Body of pancreas (tissue), 4 donors: ENCODE data around the gene GREB1. TPM values are rescaled to one million over a fixed set of nuclear protein-coding genes. Genes with fewer than 3 reads are reported as not detected.

Experiments used
- ATAC-seq: fragments of 150-250 bp; one replicate; pipeline ENCODE4 v1.9.1; 2016
- DNase-seq, 4 donors: peaks; one replicate each; pipeline ENCODE4 v3.0.0-alpha.2; 2019
- H3K27ac ChIP-seq, 4 donors: fragments of 200-600 bp; sonication (generic); 1 replicate in 3 of 4; 2 replicates in 1 of 4; pipeline versions ENCODE4 v1.5.1 to v1.6.1; 2016 to 2019; ENCODE audit warnings: mild to moderate bottlenecking in 1 of 4, mixed read lengths in 1 of 4, moderate library complexity in 1 of 4
- H3K27me3 ChIP-seq, 2 donors: fragments of 200-600 bp; sonication (generic); one replicate each; pipeline ENCODE4 v1.6.0; 2016; ENCODE audit warnings: mild to moderate bottlenecking in 1 of 2
- H3K36me3 ChIP-seq, 2 donors: fragments of 200-600 bp; sonication (generic); replicated peaks in 1 of 2; 2 replicates each; pipeline ENCODE4 v1.5.1; 2016; ENCODE audit warnings: low read depth in 2 of 2; ENCODE audit not compliant: insufficient read depth in 1 of 2
- H3K4me1 ChIP-seq: fragments of 200-600 bp; sonication (generic); one replicate; pipeline ENCODE4 v1.6.0; 2016
- H3K4me3 ChIP-seq, 2 donors: fragments of 200-600 bp; sonication (generic); 1 replicate in 1 of 2; 2 replicates in 1 of 2; pipeline ENCODE4 v1.5.1; 2016 to 2019
- H3K9me3 ChIP-seq, 3 donors: fragments of 200-600 bp; sonication (generic); 1 replicate in 2 of 3; 2 replicates in 1 of 3; pipeline ENCODE4 v1.5.1; 2016
- CTCF ChIP-seq, 7 experiments: fragments of 450-650 bp in 4 of 7; fragments of 200-600 bp in 3 of 7; sonication (generic) in 3 of 7; IDR thresholded peaks; one replicate each; pipeline ENCODE4 v1.5.1; 2016 to 2019; ENCODE audit warnings: antibody characterized with exemption in 7 of 7
- POLR2A ChIP-seq, 3 donors: fragments of 450-650 bp; IDR thresholded peaks; one replicate each; pipeline ENCODE4 v1.6.1; 2016; ENCODE audit warnings: antibody characterized with exemption in 3 of 3, mild to moderate bottlenecking in 2 of 3
- WGBS, 2 donors: methylation state at CpG; one replicate each; pipeline ENCODE4 v1.1.5; 2017; 5-methylcytosine and 5-hydroxymethylcytosine counted together
- intact Hi-C: fragments of 100-400 bp; cut with DNase I; formaldehyde crosslinking; loops from one replicate; pipeline ENCODE4 v1.15.1; 2023
- total RNA-seq, 2 donors: library from RNA; depleted of rRNA; stranded (reverse); fragments of >200 nt; gene quantifications; one replicate each; pipeline ENCODE4 v1.1.0, GENCODE V29; 2016

The GREB1 gene
- total RNA-seq, 2 donors from 2014 or later = 10.4 to 19.8 TPM

GRCh38 chr2:11514081-11514730 lies 19.6 kb upstream of the GREB1 start:
- Histone ChIP-seq H3K36me3 (no peaks in the 10 kb centered on the region), H3K9me3 (no peaks in the 10 kb centered on the region), H3K27ac (no peak overlapping the region), H3K4me3 (no peak overlapping the region), H3K27me3 (no peaks in the 10 kb centered on the region), H3K4me1 (no peaks in the 10 kb centered on the region)
- WGBS, 2 donors = 72 to 77% methylated on average over 3 of the region's 3 CpGs
- intact Hi-C loops = no loop called here
- no peak for TF ChIP-seq POLR2A (IDR thresholded peaks at IDR 0.05)
- no peak for TF ChIP-seq CTCF (IDR thresholded peaks at IDR 0.05)
- DNase-seq = no peak
- no peak for ATAC-seq

- Histone ChIP-seq H3K4me3 (no peak overlapping the region), H3K36me3 (no peaks in the 10 kb centered on the region), H3K9me3 (no peaks in the 10 kb centered on the region), H3K27ac (no peak overlapping the region), H3K27me3 (no peaks in the 10 kb centered on the region), H3K4me1 (no peaks in the 10 kb centered on the region)
- 85 to 86% methylated on average over 6 of the region's 6 CpGs for WGBS, 2 donors
- intact Hi-C loops = no loop called here
- no peak for DNase-seq
- ATAC-seq = no peak
- no peak for TF ChIP-seq CTCF (IDR thresholded peaks at IDR 0.05)
- no peak for TF ChIP-seq POLR2A (IDR thresholded peaks at IDR 0.05)
Measured at GRCh38 chr2:11514904-11515303, 18.9 kb upstream of the GREB1 start.

- Histone ChIP-seq H3K4me1 (no peaks in the 10 kb centered on the region), H3K27ac (no peak overlapping the region), H3K4me3 (no peak overlapping the region), H3K36me3 (no peaks in the 10 kb centered on the region), H3K9me3 (no peaks in the 10 kb centered on the region), H3K27me3 (no peaks in the 10 kb centered on the region)
- 79 to 80% methylated on average over 4 to 6 of the region's 6 CpGs for WGBS, 2 donors
- ATAC-seq (no peak), DNase-seq (no peak)
- TF ChIP-seq CTCF (IDR thresholded peaks at IDR 0.05) = no peak
- no peak for TF ChIP-seq POLR2A (IDR thresholded peaks at IDR 0.05)
- intact Hi-C loops = no loop called here
Measured at GRCh38 chr2:11515490-11515981, 18.3 kb upstream of the GREB1 start.

- WGBS, 2 donors = 89 to 93% methylated on average over 8 to 10 of the region's 10 CpGs
- Histone ChIP-seq H3K4me1 (no peaks in the 10 kb centered on the region), H3K27ac (no peak overlapping the region), H3K4me3 (no peak overlapping the region), H3K36me3 (no peaks in the 10 kb centered on the region), H3K27me3 (no peaks in the 10 kb centered on the region), H3K9me3 (no peaks in the 10 kb centered on the region)
- TF ChIP-seq CTCF (IDR thresholded peaks at IDR 0.05) = no peak
- TF ChIP-seq POLR2A (IDR thresholded peaks at IDR 0.05) = no peak
- no peak for ATAC-seq
- intact Hi-C loops = no loop called here
- DNase-seq = no peak
Measured at GRCh38 chr2:11516984-11517648, 16.7 kb upstream of the GREB1 start.
